ENCODE results near the gene MAP3K5. TPM values are rescaled to one million over a fixed set of nuclear protein-coding genes. Genes with fewer than 3 reads are reported as not detected.
"Not testable (repeated sequence)": the region's sequence is repeated elsewhere in the genome, so short reads cannot be mapped to it uniquely, and the experiment has no call there.

MAP3K5 gene
- total RNA-seq, 2 experiments from 2014 or later: 6.7 to 7.3 TPM

DNA sequence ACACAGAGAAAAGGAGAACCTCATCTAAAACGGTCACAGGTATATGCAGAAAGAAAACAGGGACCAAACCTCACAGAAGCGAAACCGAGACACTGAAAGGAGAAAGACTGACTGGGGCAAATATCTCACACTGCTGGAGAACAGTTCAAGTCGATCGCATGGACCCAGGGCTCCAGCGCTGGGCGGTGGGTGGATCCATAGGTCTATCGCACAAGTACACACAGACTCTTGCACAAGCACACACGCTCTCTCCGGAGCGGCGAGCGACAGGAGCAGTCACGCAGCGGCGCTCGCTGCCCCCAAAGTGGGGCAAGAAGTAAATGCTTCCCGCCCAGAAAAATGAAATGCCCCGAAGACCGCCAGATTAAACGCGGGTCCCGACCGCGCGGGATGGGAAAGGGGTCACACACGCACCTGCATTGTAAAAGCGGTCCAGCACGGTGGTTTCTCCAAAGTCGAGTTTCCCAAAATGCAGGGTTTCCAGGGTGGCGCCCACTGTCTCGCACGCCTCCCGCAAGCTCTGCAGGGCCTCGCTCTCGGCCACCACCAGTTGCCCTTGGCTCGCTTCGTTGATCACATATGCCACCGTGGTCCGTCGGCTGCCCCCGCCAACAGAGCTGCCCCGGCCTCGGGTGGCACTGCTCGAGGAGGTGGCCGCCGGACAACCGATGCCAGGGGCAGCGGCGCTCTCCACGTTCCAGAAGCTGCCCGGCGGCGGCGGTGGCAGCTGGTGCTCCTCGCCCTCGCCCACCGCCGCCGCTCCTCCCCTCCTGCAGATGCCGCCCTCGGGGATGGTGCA is 782 bp downstream of the MAP3K5 start:
- Mint-ChIP-seq H3K4me1 (peaks cover 44% of the 10 kb centered on the region), H3K9me3 (ENCODE audit: low read depth) (no peaks in the 10 kb centered on the region), H3K36me3 (ENCODE audit: low read depth) (peaks cover 3% of the 10 kb centered on the region), H3K27ac (peak overlapping the region; percentile 81), H3K4me3 (peak overlapping the region; percentile 90), H3K27me3 (no peaks in the 10 kb centered on the region)
- DNase-seq (peak; percentile 71), ATAC-seq (peak; percentile 24)
- intact Hi-C loops (cut with DNase I, micrococcal nuclease): loop anchor here (1.0 to 2.0 kb wide), 7 partner anchors 31 to 503 kb away; partner anchors contain the start of genes BCLAF1 (in 2 of the 2) and PEX7 (in 2 of the 2)
- POLR2A ChIA-PET: interaction anchor here (0.7 to 1.6 kb wide), 8 partner anchors 20 to 503 kb away, joined by 3 to 13 read pairs (median 4); partner anchors contain the start of genes BCLAF1 and PEX7
- CTCF ChIA-PET: interaction anchor here (0.7 to 10.4 kb wide), 44 partner anchors 8 to 502 kb away, joined by 3 to 263 read pairs (median 7); partner anchors contain the start of genes BCLAF1 and PEX7

DNA sequence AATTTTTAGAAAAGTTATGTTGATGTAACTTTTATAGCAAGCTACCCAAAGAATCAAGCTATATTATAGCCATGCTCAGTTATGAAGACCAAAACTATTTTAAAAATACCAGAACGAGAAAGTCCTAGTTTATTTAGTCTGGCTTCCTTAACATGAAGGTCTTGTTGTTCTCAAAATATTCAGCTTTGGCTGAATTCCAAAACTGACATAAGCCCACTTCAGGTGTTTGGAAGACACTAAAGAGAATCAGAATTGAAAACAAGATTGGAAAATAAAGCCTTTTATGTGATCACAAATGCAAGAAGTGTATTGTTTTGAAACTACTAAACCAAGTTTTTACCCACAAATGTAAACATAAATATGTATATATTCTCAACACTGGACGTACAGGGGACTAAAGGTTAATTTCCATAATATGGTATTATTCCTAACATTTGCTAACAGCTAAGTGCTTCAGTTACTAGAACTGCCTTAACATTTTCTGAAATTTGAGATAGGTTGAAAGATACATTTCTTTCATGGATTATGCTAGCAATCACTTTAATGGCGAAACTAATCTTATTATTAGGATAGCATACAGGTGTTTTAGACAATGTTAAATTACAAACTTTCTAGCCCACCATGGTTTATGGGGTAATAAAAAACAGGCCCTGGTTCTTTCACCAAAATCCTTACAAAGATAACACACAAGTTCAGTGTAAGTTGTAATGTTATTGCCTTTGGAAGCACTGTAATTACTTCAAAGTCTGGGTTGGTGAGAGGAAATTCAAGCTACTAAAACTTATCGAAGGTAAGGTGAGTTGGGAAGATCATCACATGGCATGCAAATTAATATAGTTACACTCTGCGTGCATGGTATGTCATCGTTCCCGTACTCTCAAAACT is 1.6 kb downstream of the MAP3K5 start:
- no peaks in the 10 kb centered on the region for H3K27me3 Mint-ChIP-seq
- H3K36me3 Mint-ChIP-seq (ENCODE audit: low read depth): peaks cover 3% of the 10 kb centered on the region
- ATAC-seq (no peak), DNase-seq (no peak)
- H3K4me1 Mint-ChIP-seq: peaks cover 48% of the 10 kb centered on the region
- peak overlapping the region; percentile 90 for H3K4me3 Mint-ChIP-seq
- POLR2A ChIA-PET: no interaction called here
- CTCF ChIA-PET: interaction anchor here (0.9 to 10.4 kb wide), 10 partner anchors 10 to 183 kb away, joined by 3 to 263 read pairs (median 8); partner anchors contain the start of gene PEX7
- peak overlapping the region; percentile 81 for H3K27ac Mint-ChIP-seq
- H3K9me3 Mint-ChIP-seq (ENCODE audit: low read depth): no peaks in the 10 kb centered on the region
- intact Hi-C loops (cut with DNase I, micrococcal nuclease): no loop called here

DNA sequence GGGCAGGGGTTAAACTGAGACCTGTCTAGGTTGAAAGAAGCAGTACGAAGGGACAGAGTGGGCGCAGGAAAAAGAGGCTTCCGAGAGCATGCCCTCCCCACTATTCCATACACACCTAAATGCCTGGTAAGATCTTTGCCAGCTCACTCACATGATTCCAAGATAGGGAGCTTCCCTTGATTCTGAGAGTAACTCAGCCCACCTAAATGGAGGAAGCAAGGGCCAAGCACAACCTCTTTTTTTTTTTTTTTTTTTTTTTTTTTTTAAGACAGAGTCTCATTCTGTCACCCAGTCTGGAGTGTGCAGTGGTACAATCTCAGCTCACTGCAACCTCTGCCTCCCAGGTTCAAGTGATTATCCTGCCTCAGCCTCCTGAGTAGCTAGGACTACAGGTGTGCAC is 2.8 kb downstream of the MAP3K5 start:
- ChIA-PET CTCF (interaction anchor here (0.7 to 10.4 kb wide), 6 partner anchors 9 to 145 kb away, joined by 3 to 263 read pairs (median 4); no protein-coding TSS in a partner anchor), POLR2A (interaction anchor here (0.9 kb wide), 1 partner anchor 142 kb away, joined by 3 read pairs; no protein-coding TSS in a partner anchor)
- intact Hi-C loops (cut with DNase I, micrococcal nuclease); H3K4me3 Mint-ChIP-seq; H3K27me3 Mint-ChIP-seq; DNase-seq; H3K27ac Mint-ChIP-seq; H3K36me3 Mint-ChIP-seq (ENCODE audit: low read depth); ATAC-seq; H3K9me3 Mint-ChIP-seq (ENCODE audit: low read depth): not testable (repeated sequence)
- peaks cover 60% of the 10 kb centered on the region for H3K4me1 Mint-ChIP-seq

DNA sequence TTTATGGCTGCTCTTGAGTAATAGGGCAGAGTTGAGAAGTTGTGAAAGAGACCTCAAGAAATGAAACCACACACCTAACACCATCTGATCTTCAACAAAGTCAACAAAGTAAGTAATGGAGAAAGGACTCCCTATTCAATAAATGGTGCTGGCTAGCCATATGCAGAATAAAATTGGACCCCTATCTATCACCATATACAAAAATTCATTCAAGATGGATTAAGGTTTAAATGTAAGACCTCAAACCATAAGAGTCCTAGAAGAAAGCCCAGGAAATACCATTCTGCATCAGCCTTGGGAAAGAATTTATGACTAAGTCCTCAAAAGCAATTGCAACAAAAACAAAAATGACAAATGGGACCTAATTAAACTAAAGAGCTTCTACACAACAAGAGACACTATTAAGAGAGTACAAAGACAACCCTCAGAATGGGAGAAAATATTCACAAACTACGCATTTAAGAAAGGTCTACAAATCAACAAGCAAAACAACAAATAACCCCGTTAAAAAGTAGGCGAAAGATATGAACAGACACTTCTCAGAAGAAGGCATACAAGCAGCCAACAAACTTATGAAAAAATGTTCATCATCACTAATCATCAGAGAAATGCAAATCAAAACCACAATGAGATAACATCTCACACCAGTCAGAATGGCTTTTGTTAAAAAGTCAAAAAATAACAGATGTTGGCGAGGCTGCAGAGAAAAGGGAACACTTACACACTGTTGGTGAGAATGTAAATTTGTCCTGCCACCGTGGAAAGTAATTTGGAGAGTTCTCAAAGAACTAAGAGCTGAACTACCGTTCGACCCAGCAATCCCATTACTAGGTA is 4.0 kb downstream of the MAP3K5 start:
- ChIA-PET CTCF (interaction anchor here (0.7 to 10.4 kb wide), 5 partner anchors 16 to 157 kb away, joined by 3 to 263 read pairs (median 3); no protein-coding TSS in a partner anchor), POLR2A (interaction anchor here (0.9 kb wide), 1 partner anchor 141 kb away, joined by 3 read pairs; no protein-coding TSS in a partner anchor)
- Mint-ChIP-seq H3K4me3 (peak overlapping the region; percentile 32), H3K4me1 (peaks cover 69% of the 10 kb centered on the region), H3K36me3 (ENCODE audit: low read depth) (peaks cover 12% of the 10 kb centered on the region), H3K27ac (peak overlapping the region; percentile 81), H3K9me3 (ENCODE audit: low read depth) (no peaks in the 10 kb centered on the region), H3K27me3 (no peaks in the 10 kb centered on the region)
- ATAC-seq (no peak), DNase-seq (peak; percentile 17)
- intact Hi-C loops (cut with DNase I, micrococcal nuclease): loop anchor here in 1 of 2 experiments (1.0 kb wide), 1 partner anchor 35 kb away; no protein-coding TSS in a partner anchor

DNA sequence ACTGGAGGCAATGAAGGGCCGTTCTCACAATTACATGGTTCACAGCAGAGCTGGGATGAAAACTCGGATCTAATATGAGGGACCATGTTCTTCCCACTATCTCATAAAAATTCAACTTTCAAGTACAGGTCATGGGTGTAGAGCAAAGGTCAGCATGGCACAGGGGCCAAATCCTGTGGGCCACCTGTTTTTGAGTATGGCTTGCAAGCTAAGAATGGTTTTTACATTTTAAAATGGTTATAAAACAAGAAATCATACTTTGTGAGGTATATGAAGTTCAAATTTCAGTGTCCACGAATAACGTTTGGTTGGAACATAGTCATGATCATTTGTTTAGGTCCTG is 4.6 kb downstream of the MAP3K5 start:
- CTCF ChIA-PET: interaction anchor here (0.6 to 10.4 kb wide), 5 partner anchors 15 to 144 kb away, joined by 3 to 263 read pairs (median 3); no protein-coding TSS in a partner anchor
- H3K9me3 Mint-ChIP-seq (ENCODE audit: low read depth): no peaks in the 10 kb centered on the region
- peak overlapping the region; percentile 81 for H3K27ac Mint-ChIP-seq
- ATAC-seq (no peak), DNase-seq (no peak)
- H3K27me3 Mint-ChIP-seq: no peaks in the 10 kb centered on the region
- H3K4me1 Mint-ChIP-seq: peaks cover 71% of the 10 kb centered on the region
- intact Hi-C loops (cut with DNase I, micrococcal nuclease): loop anchor here in 1 of 2 experiments (1.0 kb wide), 1 partner anchor 34 kb away; no protein-coding TSS in a partner anchor
- POLR2A ChIA-PET: interaction anchor here (1.3 kb wide), 1 partner anchor 69 kb away, joined by 3 read pairs; no protein-coding TSS in a partner anchor
- H3K4me3 Mint-ChIP-seq: no peak overlapping the region
- peaks cover 12% of the 10 kb centered on the region for H3K36me3 Mint-ChIP-seq (ENCODE audit: low read depth)

DNA sequence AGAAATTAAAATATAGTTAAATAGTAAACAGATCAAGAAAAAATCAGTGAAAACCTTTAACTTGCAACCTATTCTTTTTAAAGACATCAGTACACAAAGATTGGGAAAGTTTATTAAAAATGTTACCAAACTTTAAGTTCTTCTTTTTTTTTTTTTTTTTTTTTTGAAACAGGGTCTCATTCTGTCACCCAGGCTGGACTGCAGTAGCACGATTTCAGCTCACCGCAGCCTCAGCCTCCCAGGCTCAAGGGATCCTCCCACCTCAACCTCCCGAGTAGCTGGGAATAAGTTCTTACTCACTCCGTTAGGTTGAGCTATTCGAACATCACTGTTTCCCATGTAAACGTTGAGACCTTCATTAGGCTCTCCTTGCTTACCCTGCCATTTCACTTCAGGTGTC is 5.6 kb downstream of the MAP3K5 start:
- Mint-ChIP-seq H3K27ac (no peak overlapping the region), H3K4me1 (peaks cover 78% of the 10 kb centered on the region), H3K4me3 (no peak overlapping the region), H3K36me3 (ENCODE audit: low read depth) (peaks cover 14% of the 10 kb centered on the region), H3K9me3 (ENCODE audit: low read depth) (no peaks in the 10 kb centered on the region), H3K27me3 (no peaks in the 10 kb centered on the region)
- intact Hi-C loops (cut with DNase I, micrococcal nuclease): no loop called here
- DNase-seq (no peak), ATAC-seq (no peak)
- ChIA-PET POLR2A (interaction anchor here (0.6 to 1.3 kb wide), 3 partner anchors 9 to 665 kb away, joined by 3 to 4 read pairs (median 4); no protein-coding TSS in a partner anchor), CTCF (interaction anchor here (0.9 to 10.4 kb wide), 4 partner anchors 31 to 143 kb away, joined by 3 to 263 read pairs (median 7); no protein-coding TSS in a partner anchor)

DNA sequence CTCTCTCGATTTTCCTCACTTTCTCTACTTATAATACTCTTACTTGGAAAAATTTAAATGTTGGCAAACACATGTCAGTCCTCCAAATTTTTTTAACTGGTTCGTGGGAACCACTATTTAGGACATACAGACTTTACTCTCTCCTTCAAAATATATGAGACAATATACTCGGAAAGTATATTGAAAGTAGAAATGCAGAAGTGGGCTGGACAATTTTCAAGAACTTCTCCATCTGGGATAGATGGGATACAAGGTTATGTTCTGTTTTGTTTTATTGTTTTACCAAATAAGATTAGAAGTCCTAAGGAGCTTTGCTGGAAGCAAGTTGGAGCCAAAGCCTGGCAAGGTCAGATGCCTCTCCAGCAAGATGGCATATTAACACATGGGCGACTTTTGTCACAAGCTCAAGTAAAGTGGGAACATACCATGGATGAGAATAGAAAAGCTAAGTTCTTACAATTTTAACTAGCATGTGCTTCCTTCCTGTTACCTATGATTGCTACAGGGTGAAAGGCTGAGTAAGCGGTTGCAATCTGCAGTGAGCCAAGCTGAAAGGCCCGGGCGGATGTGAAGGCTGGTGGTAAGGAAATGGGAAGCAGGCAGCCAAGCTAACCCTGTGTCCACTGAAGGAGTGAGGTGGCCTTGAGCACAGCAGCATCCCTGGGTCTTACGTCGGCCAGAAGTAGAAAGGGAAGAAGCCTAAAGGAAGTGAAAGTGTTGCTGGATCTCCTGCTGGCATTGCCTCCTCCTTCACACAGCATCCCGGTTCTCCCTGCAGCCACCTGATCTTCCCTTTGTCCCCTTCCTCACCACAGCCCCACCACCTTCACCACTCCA is 7.1 kb downstream of the MAP3K5 start:
- ChIA-PET POLR2A (no interaction called here), CTCF (interaction anchor here (0.6 to 10.4 kb wide), 4 partner anchors 20 to 141 kb away, joined by 3 to 263 read pairs (median 6); no protein-coding TSS in a partner anchor)
- no peaks in the 10 kb centered on the region for H3K27me3 Mint-ChIP-seq
- peak overlapping the region; percentile 62 for H3K4me3 Mint-ChIP-seq
- H3K36me3 Mint-ChIP-seq (ENCODE audit: low read depth): peaks cover 14% of the 10 kb centered on the region
- H3K9me3 Mint-ChIP-seq (ENCODE audit: low read depth): no peaks in the 10 kb centered on the region
- ATAC-seq: peak; percentile 66
- H3K4me1 Mint-ChIP-seq: peaks cover 68% of the 10 kb centered on the region
- DNase-seq: peak; percentile 67
- H3K27ac Mint-ChIP-seq: peak overlapping the region; percentile 95
- intact Hi-C loops (cut with DNase I, micrococcal nuclease): loop anchor here in 1 of 2 experiments (2.0 kb wide), 1 partner anchor 20 kb away; no protein-coding TSS in a partner anchor

DNA sequence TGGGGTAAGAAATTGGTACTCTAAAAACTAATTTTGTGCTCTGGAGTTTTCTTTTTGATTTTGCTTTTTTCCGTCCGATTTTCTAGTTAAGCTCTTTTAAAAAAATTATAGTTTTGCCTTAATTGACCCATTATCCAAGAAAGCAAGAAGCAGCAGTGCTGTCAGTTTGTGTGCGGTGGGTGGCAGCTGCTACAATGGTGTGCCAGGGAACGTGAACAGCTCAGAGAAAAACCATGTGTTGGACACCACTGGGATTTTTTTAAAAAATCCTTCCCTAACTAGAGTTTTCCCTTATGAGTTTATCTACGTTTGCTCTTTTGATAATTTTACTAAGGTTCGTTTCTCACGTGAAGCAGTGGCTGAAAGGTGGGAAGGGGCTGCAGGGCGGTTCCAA is 8.0 kb downstream of the MAP3K5 start:
- peaks cover 63% of the 10 kb centered on the region for H3K4me1 Mint-ChIP-seq
- ChIA-PET POLR2A (no interaction called here), CTCF (interaction anchor here (1.6 to 10.4 kb wide), 4 partner anchors 8 to 140 kb away, joined by 3 to 263 read pairs (median 9); partner anchors contain the start of gene MAP3K5)
- no peaks in the 10 kb centered on the region for H3K9me3 Mint-ChIP-seq (ENCODE audit: low read depth)
- H3K27me3 Mint-ChIP-seq: no peaks in the 10 kb centered on the region
- H3K27ac Mint-ChIP-seq: peak overlapping the region; percentile 95
- peaks cover 14% of the 10 kb centered on the region for H3K36me3 Mint-ChIP-seq (ENCODE audit: low read depth)
- peak overlapping the region; percentile 27 for H3K4me3 Mint-ChIP-seq
- intact Hi-C loops (cut with DNase I, micrococcal nuclease): loop anchor here in 1 of 2 experiments (2.0 kb wide), 1 partner anchor 19 kb away; no protein-coding TSS in a partner anchor
- no peak for DNase-seq
- no peak for ATAC-seq

DNA sequence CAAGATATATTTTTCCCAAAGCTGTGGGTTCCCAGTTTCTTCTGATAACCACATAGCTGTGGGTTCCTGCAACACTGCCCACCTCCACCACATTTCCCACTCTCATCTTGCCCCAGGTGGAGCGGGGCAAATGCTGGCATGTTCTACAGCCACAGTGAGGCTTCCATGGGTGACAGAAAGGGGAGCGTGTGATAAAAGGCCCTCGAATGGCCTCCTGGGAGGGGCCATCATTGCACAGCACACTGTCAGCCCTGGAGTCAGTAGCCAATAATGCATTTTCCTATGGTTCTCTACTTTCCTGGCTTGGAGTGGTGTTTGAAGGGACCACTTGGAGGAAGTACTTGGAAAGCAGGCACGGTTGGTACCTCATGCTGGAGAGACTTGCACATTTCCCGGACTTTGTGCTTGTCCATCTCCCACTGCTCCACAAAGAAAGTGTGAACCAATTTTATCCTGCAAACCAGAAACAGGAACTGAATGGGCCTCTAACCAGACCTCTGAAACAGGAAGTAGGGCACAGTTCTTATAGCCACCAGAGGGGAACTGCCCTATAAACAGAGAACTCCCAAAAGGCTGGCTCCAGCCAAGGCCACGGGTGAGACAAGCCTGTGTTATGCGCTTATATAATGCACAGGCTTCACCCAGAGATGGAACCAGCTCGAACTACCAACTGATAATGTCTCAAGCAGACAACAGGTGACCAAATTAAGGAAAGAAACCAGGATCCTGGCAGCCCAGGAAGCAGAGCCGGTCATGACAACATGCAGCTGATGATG is 8.6 kb downstream of the MAP3K5 start:
- POLR2A ChIA-PET: no interaction called here
- DNase-seq (no peak), ATAC-seq (no peak)
- CTCF ChIA-PET: interaction anchor here (1.6 to 10.4 kb wide), 4 partner anchors 9 to 140 kb away, joined by 3 to 263 read pairs (median 9); partner anchors contain the start of gene MAP3K5
- Mint-ChIP-seq H3K36me3 (ENCODE audit: low read depth) (peaks cover 14% of the 10 kb centered on the region), H3K27me3 (no peaks in the 10 kb centered on the region), H3K4me3 (peak overlapping the region; percentile 27), H3K27ac (peak overlapping the region; percentile 55), H3K9me3 (ENCODE audit: low read depth) (no peaks in the 10 kb centered on the region), H3K4me1 (peaks cover 60% of the 10 kb centered on the region)
- intact Hi-C loops (cut with DNase I, micrococcal nuclease): loop anchor here in 1 of 2 experiments (2.0 kb wide), 2 partner anchors 19 to 31 kb away; no protein-coding TSS in a partner anchor

Measured in activated CD4-positive, alpha-beta T cell treated with anti-CD3 and anti-CD28 coated beads for 36 hours (primary cell).